Mesendoderm (in vitro differentiated cells): ENCODE results near the gene CCN2.

Experiments
- DNase-seq: peaks from one replicate; pipeline ENCODE4 v3.0.0; 2013
- H2AK5ac ChIP-seq: 2 replicates; pipeline ENCODE4 v1.6.1; 2013; ENCODE audit warnings: low read length, inconsistent platforms
- H2BK120ac ChIP-seq: 2 replicates; pipeline ENCODE4 v1.6.1; 2013; ENCODE audit warnings: low read depth, mild to moderate bottlenecking, low read length, moderate library complexity, mixed read lengths
- H2BK15ac ChIP-seq: replicated peaks from 2 replicates; pipeline ENCODE4 v1.6.1; 2013; ENCODE audit warnings: low read depth, mild to moderate bottlenecking, moderate library complexity
- H2BK5ac ChIP-seq: 2 replicates; pipeline ENCODE4 v1.6.1; 2013; ENCODE audit warnings: low read length, inconsistent platforms
- H3K18ac ChIP-seq: 2 replicates; pipeline ENCODE4 v1.6.1; 2013; ENCODE audit warnings: mild to moderate bottlenecking, low read length, mixed read lengths
- H3K23ac ChIP-seq: one replicate; pipeline ENCODE4 v1.6.1; 2013; ENCODE audit warnings: low read length
- H3K27ac ChIP-seq: 2 replicates; pipeline ENCODE4 v1.5.1; 2013; ENCODE audit warnings: low read depth, mild to moderate bottlenecking, inconsistent platforms, low read length, moderate library complexity
- H3K27me3 ChIP-seq: 2 replicates; pipeline ENCODE4 v1.6.1; 2013; ENCODE audit warnings: low read length, control low read depth, mild to moderate bottlenecking, inconsistent platforms; ENCODE audit not compliant: insufficient read depth, poor library complexity
- H3K36me3 ChIP-seq: 2 replicates; pipeline ENCODE4 v1.6.1; 2013; ENCODE audit warnings: low read length, inconsistent platforms; ENCODE audit not compliant: control insufficient read depth, insufficient read depth
- H3K4ac ChIP-seq: one replicate; pipeline ENCODE4 v1.6.1; 2013; ENCODE audit warnings: low read depth, mild to moderate bottlenecking, low read length, moderate library complexity
- H3K4me1 ChIP-seq: 2 replicates; pipeline ENCODE4 v1.6.1; 2013; ENCODE audit warnings: low read depth, low read length, inconsistent platforms; ENCODE audit not compliant: control insufficient read depth
- H3K4me2 ChIP-seq: 2 replicates; pipeline ENCODE4 v1.6.1; 2013; ENCODE audit warnings: low read length
- H3K4me3 ChIP-seq: 2 replicates; pipeline ENCODE4 v1.5.1; 2013; ENCODE audit warnings: mild to moderate bottlenecking, low read length
- H3K56ac ChIP-seq: one replicate; pipeline ENCODE4 v1.6.1; 2013; ENCODE audit warnings: low read length
- H3K79me1 ChIP-seq: 2 replicates; pipeline ENCODE4 v1.6.1; 2013; ENCODE audit warnings: low read length, inconsistent platforms
- H3K79me2 ChIP-seq: 2 replicates; pipeline ENCODE4 v1.6.1; 2013; ENCODE audit warnings: mild to moderate bottlenecking, low read length; ENCODE audit not compliant: control insufficient read depth, insufficient read depth
- H3K9ac ChIP-seq: 2 replicates; pipeline ENCODE4 v1.6.1; 2013; ENCODE audit warnings: low read length, inconsistent platforms
- H4K5ac ChIP-seq: one replicate; pipeline ENCODE4 v1.6.1; 2013; ENCODE audit warnings: low read length
- H4K8ac ChIP-seq: one replicate; pipeline ENCODE4 v1.6.1; 2013; ENCODE audit warnings: low read depth, mild to moderate bottlenecking, control low read depth, low read length, moderate library complexity
- WGBS: extraction: QIAGEN DNeasy Blood & Tissue Kit; methylation state at CpG from one replicate; pipeline ENCODE4 v1.1.7; 2013; ENCODE audit warnings: low lambda C conversion rate, missing lambda C conversion rate; ENCODE audit not compliant: insufficient coverage; ENCODE audit errors: extremely low coverage; 5-methylcytosine and 5-hydroxymethylcytosine counted together

CCN2 gene

DNA sequence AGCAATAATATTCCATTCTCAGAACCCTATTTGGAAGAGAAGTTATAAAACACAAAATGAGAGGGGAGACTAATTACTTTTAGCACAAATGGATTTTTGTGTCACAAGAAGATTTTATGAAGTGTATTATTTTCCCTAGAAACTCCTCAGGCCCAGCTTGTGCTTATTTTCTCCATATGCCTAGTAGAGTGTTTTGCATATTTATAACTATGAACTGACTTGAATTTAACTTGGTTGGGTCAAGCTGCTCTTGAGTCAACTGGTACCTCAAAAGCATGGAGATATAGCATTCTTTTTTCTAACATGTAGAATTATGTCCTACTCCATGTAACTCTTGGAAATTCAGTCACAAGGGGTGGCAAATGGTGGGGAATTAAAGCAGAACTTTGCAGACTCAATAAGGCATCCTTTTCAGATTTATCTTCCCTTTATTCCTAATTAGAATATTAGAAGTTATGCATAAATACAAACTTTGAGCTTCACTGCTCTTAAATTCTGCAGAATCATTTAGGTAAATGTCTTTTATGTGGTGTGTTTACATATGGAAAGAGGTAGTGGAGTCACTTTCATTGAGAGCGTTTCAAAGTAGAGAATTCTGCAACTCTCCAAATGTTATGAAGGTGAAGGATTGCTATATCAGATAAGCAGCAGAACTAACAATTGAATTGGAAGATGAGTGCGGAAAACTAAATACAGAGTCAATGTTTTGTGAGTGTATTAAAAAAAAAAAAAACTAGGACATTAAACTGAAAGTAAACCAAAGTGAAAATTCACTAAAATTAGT, 19.1 kb upstream of the CCN2 start:
- Histone ChIP-seq H3K23ac (no peak overlapping the region), H2AK5ac (no peak overlapping the region), H4K8ac (no peak overlapping the region), H2BK15ac (no peak overlapping the region), H3K4me2 (no peak overlapping the region), H4K5ac (no peak overlapping the region), H3K79me1 (no peaks in the 10 kb centered on the region), H2BK5ac (no peak overlapping the region), H3K79me2 (no peaks in the 10 kb centered on the region), H3K18ac (no peak overlapping the region), H3K4ac (no peak overlapping the region), H3K36me3 (no peaks in the 10 kb centered on the region), H3K27ac (no peak overlapping the region), H2BK120ac (no peak overlapping the region), H3K9ac (no peak overlapping the region), H3K4me3 (no peak overlapping the region), H3K4me1 (peaks cover 2% of the 10 kb centered on the region), H3K27me3 (no peaks in the 10 kb centered on the region), H3K56ac (no peak overlapping the region)
- DNase-seq: no peak
- no CpG with 5 or more reads among the region's 2 CpGs for WGBS

DNA sequence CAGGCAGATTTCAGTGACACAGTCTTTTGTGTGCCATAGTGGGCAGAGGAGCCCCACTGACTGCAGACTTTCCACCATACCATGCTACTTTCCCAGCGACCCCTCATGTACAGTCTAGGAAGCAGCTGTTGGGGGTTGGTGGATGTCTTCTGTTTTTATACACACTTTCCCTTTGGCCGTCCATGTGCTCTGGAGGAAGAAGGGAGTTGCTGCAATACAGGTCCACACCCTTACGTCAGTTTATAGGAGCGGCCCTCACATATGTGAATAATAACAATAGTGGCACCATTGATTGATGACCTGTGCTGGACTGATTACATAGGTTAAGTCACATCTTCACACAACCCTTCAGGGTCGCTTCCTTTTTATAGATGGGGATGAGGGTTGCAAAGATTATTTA, 17.5 kb upstream of the CCN2 start:
- Histone ChIP-seq H4K5ac (no peak overlapping the region), H3K4me1 (peaks cover 2% of the 10 kb centered on the region), H3K4me2 (no peak overlapping the region), H2BK15ac (no peak overlapping the region), H2AK5ac (no peak overlapping the region), H3K56ac (no peak overlapping the region), H3K18ac (no peak overlapping the region), H3K4ac (no peak overlapping the region), H3K9ac (no peak overlapping the region), H3K27me3 (no peaks in the 10 kb centered on the region), H2BK5ac (no peak overlapping the region), H3K4me3 (no peak overlapping the region), H3K23ac (no peak overlapping the region), H3K36me3 (no peaks in the 10 kb centered on the region), H2BK120ac (no peak overlapping the region), H3K27ac (no peak overlapping the region), H3K79me1 (no peaks in the 10 kb centered on the region), H4K8ac (no peak overlapping the region), H3K79me2 (no peaks in the 10 kb centered on the region)
- no CpG with 5 or more reads among the region's 5 CpGs for WGBS
- DNase-seq: no peak

DNA sequence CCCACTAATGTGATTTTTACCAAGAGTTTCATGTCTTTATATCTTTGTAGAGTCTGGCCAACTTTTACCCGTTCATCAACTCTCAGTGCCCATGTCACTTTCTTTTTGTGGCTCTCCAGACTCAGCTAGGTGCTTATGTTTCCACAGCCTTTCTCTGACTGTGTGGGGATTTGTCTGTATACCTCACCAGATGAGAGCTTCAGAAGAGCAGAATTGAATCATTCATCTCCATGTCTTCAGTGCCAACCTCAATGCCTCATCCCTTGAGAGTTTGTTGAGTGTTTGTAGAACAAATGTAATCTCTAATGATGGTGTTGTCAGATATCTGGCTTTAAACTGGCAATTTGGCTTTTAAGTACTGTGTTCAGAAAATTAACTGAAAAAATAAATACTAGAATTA, 16.8 kb upstream of the CCN2 start:
- Histone ChIP-seq H3K4me2 (no peak overlapping the region), H3K23ac (no peak overlapping the region), H3K9ac (no peak overlapping the region), H3K79me2 (no peaks in the 10 kb centered on the region), H3K56ac (no peak overlapping the region), H3K36me3 (no peaks in the 10 kb centered on the region), H2BK15ac (no peak overlapping the region), H4K8ac (no peak overlapping the region), H4K5ac (no peak overlapping the region), H3K4me3 (no peak overlapping the region), H3K4me1 (peaks cover 2% of the 10 kb centered on the region), H3K18ac (no peak overlapping the region), H3K27me3 (no peaks in the 10 kb centered on the region), H3K79me1 (no peaks in the 10 kb centered on the region), H2BK120ac (no peak overlapping the region), H2BK5ac (no peak overlapping the region), H3K4ac (no peak overlapping the region), H3K27ac (no peak overlapping the region), H2AK5ac (no peak overlapping the region)
- WGBS: no CpG with 5 or more reads among the region's 1 CpG
- no peak for DNase-seq

DNA sequence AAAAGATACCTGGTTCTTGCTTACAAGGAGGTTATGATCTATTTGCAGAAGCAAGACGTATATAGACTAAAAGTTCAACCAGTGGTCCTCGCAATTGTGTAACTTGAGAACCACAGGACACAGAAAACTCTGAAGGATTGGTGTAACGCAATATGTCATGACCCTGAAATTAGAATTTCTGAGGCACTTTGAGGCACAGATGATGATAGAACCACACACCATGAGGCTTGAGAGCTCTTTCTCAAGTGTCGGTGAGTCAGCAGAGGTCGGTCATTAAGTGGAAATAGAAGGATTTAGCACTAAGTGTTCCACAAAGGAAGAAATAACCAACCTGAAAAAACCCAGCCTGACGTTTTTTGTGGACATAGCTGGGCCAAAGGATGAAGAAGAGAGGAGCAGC, 15.3 kb upstream of the CCN2 start:
- Histone ChIP-seq H3K27me3 (no peaks in the 10 kb centered on the region), H4K5ac (no peak overlapping the region), H2BK120ac (no peak overlapping the region), H3K79me2 (no peaks in the 10 kb centered on the region), H3K9ac (no peak overlapping the region), H4K8ac (no peak overlapping the region), H3K56ac (no peak overlapping the region), H3K79me1 (no peaks in the 10 kb centered on the region), H3K27ac (no peak overlapping the region), H3K4ac (no peak overlapping the region), H3K4me1 (peaks cover 2% of the 10 kb centered on the region), H3K4me3 (no peak overlapping the region), H2BK15ac (no peak overlapping the region), H2AK5ac (no peak overlapping the region), H3K4me2 (no peak overlapping the region), H3K23ac (no peak overlapping the region), H3K18ac (no peak overlapping the region), H2BK5ac (no peak overlapping the region), H3K36me3 (no peaks in the 10 kb centered on the region)
- no peak for DNase-seq
- WGBS: no CpG with 5 or more reads among the region's 6 CpGs

DNA sequence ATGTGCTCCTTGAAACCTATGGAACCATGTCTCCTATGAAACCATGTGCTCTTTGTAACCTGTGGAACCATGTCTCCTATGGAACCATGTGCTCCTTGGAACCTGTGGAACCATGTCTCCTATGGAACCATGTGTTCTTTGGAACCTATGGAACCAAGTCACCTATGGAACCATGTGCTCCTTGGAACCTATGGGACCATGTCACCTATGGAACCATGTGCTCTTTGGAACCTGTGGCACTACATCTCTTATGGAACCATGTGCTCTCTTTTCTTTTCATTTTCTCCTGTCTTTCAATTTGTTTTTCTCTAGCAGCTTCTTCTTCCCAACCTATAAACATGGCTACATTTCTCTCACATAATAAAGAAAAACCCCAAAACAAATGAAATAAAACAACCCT, 11.9 kb upstream of the CCN2 start:
- H3K79me1 ChIP-seq: no peaks in the 10 kb centered on the region
- H3K4ac ChIP-seq: no peak overlapping the region
- H3K79me2 ChIP-seq: no peaks in the 10 kb centered on the region
- H3K56ac ChIP-seq: no peak overlapping the region
- H3K9ac ChIP-seq: no peak overlapping the region
- no peak overlapping the region for H3K23ac ChIP-seq
- H3K4me3 ChIP-seq: no peak overlapping the region
- no peak overlapping the region for H3K27ac ChIP-seq
- no peak overlapping the region for H3K18ac ChIP-seq
- H3K27me3 ChIP-seq: no peaks in the 10 kb centered on the region
- no peaks in the 10 kb centered on the region for H3K4me1 ChIP-seq
- DNase-seq: no peak
- no peaks in the 10 kb centered on the region for H3K36me3 ChIP-seq
- H2BK5ac ChIP-seq: no peak overlapping the region
- H2BK120ac ChIP-seq: no peak overlapping the region
- no peak overlapping the region for H4K8ac ChIP-seq
- no peak overlapping the region for H4K5ac ChIP-seq
- H2BK15ac ChIP-seq: no peak overlapping the region
- no peak overlapping the region for H2AK5ac ChIP-seq
- no peak overlapping the region for H3K4me2 ChIP-seq
